Islet of Langerhans (tissue), 1 donor: Measurements from ENCODE around the gene ZFPM1.

Experiments used
- FAIRE-seq: peaks from one replicate; lab custom pipeline; 2011; peaks lifted over from hg19 to GRCh38; lab: Jason Lieb, UNC

Gene ZFPM1

GRCh38 chr16:88417684-88418476 is 35.2 kb upstream of the ZFPM1 start:
- no peak for FAIRE-seq

- no peak for FAIRE-seq
Observed at GRCh38 chr16:88418869-88419268, 34.2 kb upstream of the ZFPM1 start.

GRCh38 chr16:88419790-88420189 is 33.3 kb upstream of the ZFPM1 start:
- FAIRE-seq, result no peak

GRCh38 chr16:88420496-88420895 is 32.6 kb upstream of the ZFPM1 start:
- no peak for FAIRE-seq

GRCh38 chr16:88421301-88421700 is 31.8 kb upstream of the ZFPM1 start:
- FAIRE-seq, result no peak

GRCh38 chr16:88421871-88422433 is 31.1 kb upstream of the ZFPM1 start:
- no peak for FAIRE-seq

- FAIRE-seq, result no peak
Observed at GRCh38 chr16:88422733-88423447, 30.2 kb upstream of the ZFPM1 start.

- FAIRE-seq, result no peak
Observed at GRCh38 chr16:88423448-88423850, 29.6 kb upstream of the ZFPM1 start.

GRCh38 chr16:88424587-88425235 is 28.4 kb upstream of the ZFPM1 start:
- FAIRE-seq, result no peak

- FAIRE-seq, result no peak
Observed at GRCh38 chr16:88426018-88426417, 27.1 kb upstream of the ZFPM1 start.

GRCh38 chr16:88427376-88427775 is 25.7 kb upstream of the ZFPM1 start:
- no peak for FAIRE-seq

GRCh38 chr16:88428156-88428555 is 24.9 kb upstream of the ZFPM1 start:
- FAIRE-seq, result no peak

GRCh38 chr16:88428616-88429386 is 24.3 kb upstream of the ZFPM1 start:
- no peak for FAIRE-seq

- no peak for FAIRE-seq
Observed at GRCh38 chr16:88429387-88430184, 23.5 kb upstream of the ZFPM1 start.

- no peak for FAIRE-seq
Observed at GRCh38 chr16:88430185-88430523, 22.9 kb upstream of the ZFPM1 start.

GRCh38 chr16:88430524-88431446 is 22.3 kb upstream of the ZFPM1 start:
- no peak for FAIRE-seq

GRCh38 chr16:88431651-88432050 is 21.4 kb upstream of the ZFPM1 start:
- no peak for FAIRE-seq

GRCh38 chr16:88432174-88432573 is 20.9 kb upstream of the ZFPM1 start:
- FAIRE-seq, result no peak

- no peak for FAIRE-seq
Observed at GRCh38 chr16:88432753-88433152, 20.3 kb upstream of the ZFPM1 start.

GRCh38 chr16:88433632-88434352 is 19.3 kb upstream of the ZFPM1 start:
- FAIRE-seq, result no peak
